ENCODE data around the gene LYSET.

- TF ChIP-seq CTCF (IDR thresholded peaks at IDR 0.05 in 2 of 3, conservative IDR thresholded peaks at IDR 0.05 in 1 of 3; ENCODE audit: insufficient read depth in 2 of 3, low read depth in 1 of 3, low read length in 3 of 3) (no peak), FIP1L1 (IDR thresholded peaks at IDR 0.05; ENCODE audit: low read depth, low read length, poor library complexity, severe bottlenecking) (no peak), REST (IDR thresholded peaks at IDR 0.05; ENCODE audit: borderline replicate concordance) (no peak), REST (CRISPR knock-in tag; IDR thresholded peaks at IDR 0.05; ENCODE audit: low read depth) (no peak), NFRKB (IDR thresholded peaks at IDR 0.05; ENCODE audit: low read depth) (no peak), RNF219 (CRISPR knock-in tag; IDR thresholded peaks at IDR 0.05) (no peak), PHF8 (IDR thresholded peaks at IDR 0.05; ENCODE audit: borderline replicate concordance, low read length) (no peak), FOXJ3 (CRISPR knock-in tag; IDR thresholded peaks at IDR 0.05) (no peak), ZNF518B (CRISPR knock-in tag; IDR thresholded peaks at IDR 0.05) (no peak), EZH2 (IDR thresholded peaks at IDR 0.05; ENCODE audit: borderline replicate concordance, low read depth, low read length) (no peak), ZNF740 (CRISPR knock-in tag; IDR thresholded peaks at IDR 0.05) (no peak), ZNF740 (tag; IDR thresholded peaks at IDR 0.05) (no peak)
Measured at GRCh38 chr14:93201155-93201704, 16.1 kb downstream of the LYSET start.

All from K562 (cell line).